A549 (cell line): Measurements from ENCODE around the gene TMEM121B.

Experiments
- EP300 ChIP-seq, 2 experiments: fragments of >200 bp; sonication (Bioruptor Twin); formaldehyde crosslinking; IDR thresholded peaks; 2 replicates in 1 of 2; 3 replicates in 1 of 2; pipeline ENCODE4 v1.6.1; 2016 to 2017
- TF ChIP-seq, protein P1 (sequence below): fragments of >200 bp; sonication (Bioruptor Twin); formaldehyde crosslinking; IDR thresholded peaks from 3 replicates; pipeline ENCODE4 v1.5.1; 2016

- TF ChIP-seq EP300 (IDR thresholded peaks at IDR 0.05): no peak
- TF ChIP-seq, protein P1, sequence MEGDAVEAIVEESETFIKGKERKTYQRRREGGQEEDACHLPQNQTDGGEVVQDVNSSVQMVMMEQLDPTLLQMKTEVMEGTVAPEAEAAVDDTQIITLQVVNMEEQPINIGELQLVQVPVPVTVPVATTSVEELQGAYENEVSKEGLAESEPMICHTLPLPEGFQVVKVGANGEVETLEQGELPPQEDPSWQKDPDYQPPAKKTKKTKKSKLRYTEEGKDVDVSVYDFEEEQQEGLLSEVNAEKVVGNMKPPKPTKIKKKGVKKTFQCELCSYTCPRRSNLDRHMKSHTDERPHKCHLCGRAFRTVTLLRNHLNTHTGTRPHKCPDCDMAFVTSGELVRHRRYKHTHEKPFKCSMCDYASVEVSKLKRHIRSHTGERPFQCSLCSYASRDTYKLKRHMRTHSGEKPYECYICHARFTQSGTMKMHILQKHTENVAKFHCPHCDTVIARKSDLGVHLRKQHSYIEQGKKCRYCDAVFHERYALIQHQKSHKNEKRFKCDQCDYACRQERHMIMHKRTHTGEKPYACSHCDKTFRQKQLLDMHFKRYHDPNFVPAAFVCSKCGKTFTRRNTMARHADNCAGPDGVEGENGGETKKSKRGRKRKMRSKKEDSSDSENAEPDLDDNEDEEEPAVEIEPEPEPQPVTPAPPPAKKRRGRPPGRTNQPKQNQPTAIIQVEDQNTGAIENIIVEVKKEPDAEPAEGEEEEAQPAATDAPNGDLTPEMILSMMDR: no peak
These were observed 6.8 kb downstream of the TMEM121B start for GRCh38 chr22:17114173-17114897.
